ENCODE measurements around the gene SLIT3.
A peak's percentile ranks its signal among the peaks of the same experiment; 100 is the strongest.

SLIT3 gene

DNA sequence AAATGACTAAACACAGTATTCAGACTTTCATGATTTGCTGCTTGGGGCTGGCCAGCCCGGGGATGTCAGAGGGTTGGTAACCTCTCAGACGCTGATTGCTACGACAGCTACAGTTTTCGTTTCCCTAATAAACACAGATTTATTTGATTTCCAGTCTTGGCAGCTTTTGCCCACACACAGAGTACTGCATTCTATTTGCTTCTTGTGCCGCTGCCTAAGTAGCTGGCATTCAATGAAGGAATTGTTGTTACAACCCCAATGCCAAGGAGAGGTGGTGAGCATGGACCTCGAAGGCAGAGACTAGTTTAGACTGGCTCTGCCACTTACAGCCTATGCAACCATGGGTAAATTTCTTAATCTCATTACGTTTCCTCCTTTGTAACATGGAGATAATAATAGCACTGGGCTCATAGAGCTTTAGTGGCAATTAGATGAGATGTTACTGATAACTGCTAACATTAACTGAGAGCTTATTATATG is 474.7 kb downstream of the SLIT3 start:
- DNase-seq (ENCODE audit: low read depth) = no peak
- TF ChIP-seq, protein P1, sequence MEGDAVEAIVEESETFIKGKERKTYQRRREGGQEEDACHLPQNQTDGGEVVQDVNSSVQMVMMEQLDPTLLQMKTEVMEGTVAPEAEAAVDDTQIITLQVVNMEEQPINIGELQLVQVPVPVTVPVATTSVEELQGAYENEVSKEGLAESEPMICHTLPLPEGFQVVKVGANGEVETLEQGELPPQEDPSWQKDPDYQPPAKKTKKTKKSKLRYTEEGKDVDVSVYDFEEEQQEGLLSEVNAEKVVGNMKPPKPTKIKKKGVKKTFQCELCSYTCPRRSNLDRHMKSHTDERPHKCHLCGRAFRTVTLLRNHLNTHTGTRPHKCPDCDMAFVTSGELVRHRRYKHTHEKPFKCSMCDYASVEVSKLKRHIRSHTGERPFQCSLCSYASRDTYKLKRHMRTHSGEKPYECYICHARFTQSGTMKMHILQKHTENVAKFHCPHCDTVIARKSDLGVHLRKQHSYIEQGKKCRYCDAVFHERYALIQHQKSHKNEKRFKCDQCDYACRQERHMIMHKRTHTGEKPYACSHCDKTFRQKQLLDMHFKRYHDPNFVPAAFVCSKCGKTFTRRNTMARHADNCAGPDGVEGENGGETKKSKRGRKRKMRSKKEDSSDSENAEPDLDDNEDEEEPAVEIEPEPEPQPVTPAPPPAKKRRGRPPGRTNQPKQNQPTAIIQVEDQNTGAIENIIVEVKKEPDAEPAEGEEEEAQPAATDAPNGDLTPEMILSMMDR (IDR thresholded peaks at IDR 0.05; ENCODE audit: insufficient read depth, low read depth, low read length, missing control alignments) = no peak
- no peak overlapping the region for H3K4me3 ChIP-seq (ENCODE audit: low read depth, low read length)

DNA sequence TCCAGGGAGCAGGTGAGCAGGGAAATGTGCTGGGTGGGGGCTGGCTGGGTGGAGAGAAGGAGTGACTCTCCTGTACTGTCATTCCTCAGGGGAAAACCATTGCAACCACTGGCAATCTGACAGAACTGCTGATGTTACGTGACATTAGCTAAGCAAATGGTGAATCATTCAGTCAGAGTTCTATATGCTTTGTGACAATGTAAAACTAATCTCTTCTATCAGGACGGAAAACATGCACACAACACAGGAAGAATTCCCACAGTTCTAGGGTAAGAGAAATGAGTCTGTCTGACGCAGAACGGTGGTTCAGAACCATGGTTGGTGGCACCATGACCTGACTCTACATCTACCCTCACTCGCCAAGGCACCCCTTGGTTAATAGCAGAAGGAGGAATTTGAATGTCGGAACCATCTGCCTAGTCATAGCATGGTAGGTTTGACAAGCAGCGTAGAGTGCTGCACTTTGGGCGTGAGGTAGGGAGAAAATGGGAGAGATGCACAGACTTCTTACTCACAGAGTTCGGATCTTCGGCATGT is 478.1 kb downstream of the SLIT3 start:
- H3K4me3 ChIP-seq (ENCODE audit: low read depth, low read length) = no peak overlapping the region
- DNase-seq (ENCODE audit: low read depth) = peak; percentile 23
- TF ChIP-seq, protein P1 (IDR thresholded peaks at IDR 0.05; ENCODE audit: insufficient read depth, low read depth, low read length, missing control alignments) = no peak

DNA sequence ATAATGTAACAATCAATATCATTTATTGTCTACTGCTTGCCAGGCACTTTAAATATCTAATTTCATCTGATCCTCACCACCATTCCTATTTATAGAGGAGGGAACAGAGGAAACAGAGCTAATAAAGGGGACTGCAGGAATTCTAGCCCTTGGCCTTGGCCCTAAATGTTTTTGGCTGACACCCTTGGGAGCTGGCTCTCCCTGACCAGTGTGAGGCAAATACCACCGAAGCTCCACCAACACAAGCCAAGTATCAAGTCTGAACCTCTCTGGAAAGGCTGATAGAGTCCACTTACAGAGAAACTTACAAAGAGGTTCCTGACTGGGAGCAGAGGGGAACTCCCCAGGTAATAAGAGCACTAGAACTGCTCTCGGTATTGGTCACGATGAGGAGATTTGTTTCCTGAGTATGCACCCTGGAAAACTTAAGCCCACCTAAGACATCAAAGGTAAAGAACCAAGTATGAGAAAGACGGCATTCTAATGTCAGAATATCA is 478.6 kb downstream of the SLIT3 start:
- TF ChIP-seq, protein P1 (IDR thresholded peaks at IDR 0.05; ENCODE audit: insufficient read depth, low read depth, low read length, missing control alignments) = no peak
- H3K4me3 ChIP-seq (ENCODE audit: low read depth, low read length) = no peak overlapping the region
- DNase-seq (ENCODE audit: low read depth) = peak; percentile 33

DNA sequence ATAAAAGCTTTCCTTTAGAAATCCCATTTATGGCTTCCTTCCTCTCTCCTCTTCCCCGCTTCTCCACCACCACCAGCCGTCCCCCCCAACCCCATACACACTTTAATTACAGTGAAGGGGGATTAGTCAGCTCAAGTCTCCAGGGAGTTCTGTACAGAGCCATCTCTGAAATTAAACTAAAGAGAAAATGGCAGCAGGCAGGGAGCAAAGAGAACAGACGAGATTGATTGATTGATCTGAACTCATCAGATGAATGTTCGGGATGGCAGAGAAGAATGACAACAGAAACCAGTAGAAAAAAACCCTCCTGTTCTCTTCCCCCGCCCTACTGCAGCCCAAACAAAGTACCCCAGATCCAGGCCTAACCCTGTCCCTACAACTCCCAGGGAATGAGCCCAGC is 480.1 kb downstream of the SLIT3 start:
- TF ChIP-seq, protein P1 (IDR thresholded peaks at IDR 0.05; ENCODE audit: insufficient read depth, low read depth, low read length, missing control alignments) = no peak
- H3K4me3 ChIP-seq (ENCODE audit: low read depth, low read length) = no peak overlapping the region
- no peak for DNase-seq (ENCODE audit: low read depth)

DNA sequence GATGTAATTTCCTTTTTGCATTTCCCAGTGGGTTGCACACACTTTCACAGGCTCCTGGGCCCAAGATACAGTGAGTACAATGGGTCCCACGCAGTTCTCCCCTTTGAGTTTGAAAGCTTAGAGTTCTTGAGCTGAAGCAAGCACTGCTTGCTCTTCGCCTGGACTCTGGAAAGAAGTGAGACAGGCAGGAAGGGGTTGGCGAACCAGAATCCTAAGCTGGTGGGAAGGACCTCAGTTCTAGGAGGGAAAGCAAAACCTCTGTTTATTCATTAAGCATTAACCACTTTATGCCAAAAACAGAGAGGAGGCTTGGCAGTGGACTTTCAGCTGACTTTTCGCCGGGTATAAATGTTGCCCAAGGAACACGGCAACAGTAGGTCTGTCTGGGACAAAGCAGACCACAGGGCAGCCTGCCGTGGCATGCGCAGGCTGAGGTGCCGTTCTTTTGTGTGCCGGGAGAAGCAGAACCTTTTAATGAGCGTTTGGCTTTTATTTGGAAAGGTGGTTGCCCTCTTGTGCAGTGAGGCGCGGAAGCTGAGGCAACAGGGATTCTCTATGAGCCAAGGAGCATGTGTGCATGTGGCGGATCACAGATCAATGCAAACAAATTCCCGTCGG is 481.8 kb downstream of the SLIT3 start:
- no peak for DNase-seq (ENCODE audit: low read depth)
- TF ChIP-seq, protein P1 (IDR thresholded peaks at IDR 0.05; ENCODE audit: insufficient read depth, low read depth, low read length, missing control alignments) = no peak

DNA sequence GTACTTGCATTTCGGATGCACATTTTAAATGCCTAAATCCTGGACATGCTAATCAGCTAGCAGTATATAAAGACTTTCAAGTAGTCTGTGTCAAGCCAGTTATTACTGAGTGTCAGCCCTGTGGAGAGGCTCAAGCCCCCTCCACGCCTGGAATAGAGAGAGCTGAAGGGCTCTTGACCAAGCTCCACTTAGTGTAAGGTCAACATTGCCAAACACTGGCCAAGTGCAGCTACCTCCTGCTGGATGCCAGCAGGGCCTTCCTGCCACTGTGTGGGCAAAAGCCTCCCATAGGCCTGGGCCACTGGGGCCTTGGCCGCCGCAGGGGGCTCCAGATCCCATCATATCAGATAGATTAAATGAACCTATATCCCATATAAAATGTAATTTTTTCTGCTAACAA is 482.4 kb downstream of the SLIT3 start:
- DNase-seq (ENCODE audit: low read depth) = no peak
- no peak overlapping the region for H3K4me3 ChIP-seq (ENCODE audit: low read depth, low read length)

More for the DNA sequence above, 481.8 kb downstream of the SLIT3 start:
- no peak overlapping the region for H3K4me3 ChIP-seq (ENCODE audit: low read depth, low read length)

More for the DNA sequence above, 482.4 kb downstream of the SLIT3 start:
- TF ChIP-seq, protein P1 (IDR thresholded peaks at IDR 0.05; ENCODE audit: insufficient read depth, low read depth, low read length, missing control alignments) = no peak

Measured in GM12865 (cell line).